Lower leg skin (tissue), 4 donors: Measurements from ENCODE around the gene FECH. TPM values are rescaled to one million over a fixed set of nuclear protein-coding genes. Genes with fewer than 3 reads are reported as not detected.

Experiments
- DNase-seq, 2 donors: peaks; one replicate each; pipeline ENCODE4 v3.0.0-alpha.2; 2019; ENCODE audit warnings: low spot score in 2 of 2
- H3K4me3 ChIP-seq: fragments of 200-600 bp; sonication (generic); 2 replicates; pipeline ENCODE4 v1.5.1; 2017; ENCODE audit warnings: mild to moderate bottlenecking, low read depth; ENCODE audit not compliant: poor library complexity, severe bottlenecking
- POLR2A ChIP-seq, 2 donors: fragments of 450-650 bp; IDR thresholded peaks; one replicate each; pipeline ENCODE4 v1.6.1; 2016 to 2017; ENCODE audit warnings: antibody characterized with exemption in 2 of 2, mild to moderate bottlenecking in 1 of 2, moderate library complexity in 1 of 2
- WGBS, 2 donors: methylation state at CpG; one replicate each; pipeline ENCODE4 v1.1.5; 2018; 5-methylcytosine and 5-hydroxymethylcytosine counted together
- intact Hi-C: fragments of 100-400 bp; cut with DNase I; formaldehyde crosslinking; loops from one replicate; pipeline ENCODE4 v1.15.0; 2023; ENCODE audit warnings: low total_unique reads
- total RNA-seq, 4 donors: library from RNA; depleted of rRNA; stranded (reverse); fragments of >200 nt; gene quantifications; one replicate each; pipeline ENCODE4 v1.1.0, GENCODE V29; 2016
- TF ChIP-seq, protein P1 (sequence below), 3 donors: fragments of 450-650 bp; IDR thresholded peaks; one replicate each; pipeline ENCODE4 v1.5.1; 2016; ENCODE audit warnings: antibody characterized with exemption in 3 of 3, mild to moderate bottlenecking in 3 of 3, moderate library complexity in 2 of 3

Gene FECH
- total RNA-seq, 4 donors from 2014 or later: 22.8 to 75.4 (median 43.6) TPM

DNA sequence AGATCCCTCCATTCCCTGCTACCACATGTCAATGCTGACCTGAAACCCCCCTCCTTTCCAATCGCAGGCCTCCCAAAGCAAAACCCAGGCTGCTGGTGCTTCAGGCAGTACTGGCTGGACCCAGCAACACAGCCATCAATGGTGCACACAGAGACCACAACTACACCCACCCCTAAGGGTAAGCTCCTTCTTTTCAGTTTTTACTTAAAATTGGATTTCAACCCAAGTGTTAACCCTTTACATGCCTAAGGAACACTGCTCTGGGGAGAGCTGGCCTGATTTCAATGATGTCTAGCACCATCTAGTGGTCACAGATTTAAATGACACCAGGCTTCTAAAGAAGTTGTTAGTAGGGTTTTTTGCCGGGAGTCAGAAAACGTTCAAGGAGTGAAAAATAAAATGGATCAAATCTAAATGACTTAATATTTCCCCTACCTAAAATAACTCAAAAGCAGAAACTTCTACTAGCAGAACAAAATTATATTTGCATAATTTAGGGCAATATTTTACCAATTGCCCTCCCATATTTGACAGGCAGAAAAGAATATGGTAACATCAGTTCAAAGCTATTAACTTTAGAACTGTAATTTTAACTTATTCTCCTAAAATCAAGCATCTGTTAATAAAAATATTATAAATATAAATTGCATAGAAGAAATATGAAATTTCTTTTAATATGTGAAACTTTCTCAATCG lies 24.6 kb downstream of the FECH start:
- intact Hi-C loops: loop anchor here (10.0 kb wide), 1 partner anchor 807 kb away; no protein-coding TSS in a partner anchor
- DNase-seq: no peak
- WGBS, 2 donors: 33 to 41% methylated on average over 4 of the region's 4 CpGs
- no peak overlapping the region for H3K4me3 ChIP-seq
- TF ChIP-seq, protein P1, sequence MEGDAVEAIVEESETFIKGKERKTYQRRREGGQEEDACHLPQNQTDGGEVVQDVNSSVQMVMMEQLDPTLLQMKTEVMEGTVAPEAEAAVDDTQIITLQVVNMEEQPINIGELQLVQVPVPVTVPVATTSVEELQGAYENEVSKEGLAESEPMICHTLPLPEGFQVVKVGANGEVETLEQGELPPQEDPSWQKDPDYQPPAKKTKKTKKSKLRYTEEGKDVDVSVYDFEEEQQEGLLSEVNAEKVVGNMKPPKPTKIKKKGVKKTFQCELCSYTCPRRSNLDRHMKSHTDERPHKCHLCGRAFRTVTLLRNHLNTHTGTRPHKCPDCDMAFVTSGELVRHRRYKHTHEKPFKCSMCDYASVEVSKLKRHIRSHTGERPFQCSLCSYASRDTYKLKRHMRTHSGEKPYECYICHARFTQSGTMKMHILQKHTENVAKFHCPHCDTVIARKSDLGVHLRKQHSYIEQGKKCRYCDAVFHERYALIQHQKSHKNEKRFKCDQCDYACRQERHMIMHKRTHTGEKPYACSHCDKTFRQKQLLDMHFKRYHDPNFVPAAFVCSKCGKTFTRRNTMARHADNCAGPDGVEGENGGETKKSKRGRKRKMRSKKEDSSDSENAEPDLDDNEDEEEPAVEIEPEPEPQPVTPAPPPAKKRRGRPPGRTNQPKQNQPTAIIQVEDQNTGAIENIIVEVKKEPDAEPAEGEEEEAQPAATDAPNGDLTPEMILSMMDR (IDR thresholded peaks at IDR 0.05): peak in 1 of 3 donors; percentile 28
- TF ChIP-seq POLR2A (IDR thresholded peaks at IDR 0.05): no peak

DNA sequence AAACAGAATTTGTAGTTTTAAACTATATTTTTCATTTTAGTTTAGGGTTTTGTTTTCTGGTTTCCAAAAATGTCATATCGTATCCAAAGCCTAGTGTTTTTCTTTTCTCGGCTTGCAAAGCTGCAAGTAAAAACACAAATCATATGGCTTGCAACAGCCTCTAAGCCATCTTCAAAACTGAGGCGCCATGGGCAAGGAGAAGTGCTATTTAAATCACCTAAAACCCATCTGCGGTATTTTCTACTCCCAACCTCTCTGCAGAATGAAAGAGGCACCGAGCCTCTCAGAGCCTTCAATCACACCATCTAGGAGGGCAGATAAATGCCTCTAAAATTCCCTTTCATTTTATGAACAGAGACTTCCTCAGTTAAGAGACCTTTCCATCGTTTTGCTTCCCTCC lies 25.2 kb downstream of the FECH start:
- H3K4me3 ChIP-seq: no peak overlapping the region
- TF ChIP-seq, protein P1 (IDR thresholded peaks at IDR 0.05): no peak
- no peak for TF ChIP-seq POLR2A (IDR thresholded peaks at IDR 0.05)
- intact Hi-C loops: loop anchor here (10.0 kb wide), 1 partner anchor 806 kb away; no protein-coding TSS in a partner anchor
- DNase-seq: no peak
- WGBS, 2 donors: 92 to 94% methylated on average over 6 of the region's 6 CpGs

GRCh38 chr18:57559314-57559713 lies 27.2 kb downstream of the FECH start:
- WGBS, 2 donors: 54 to 74% methylated on average over 6 of the region's 6 CpGs
- no peak overlapping the region for H3K4me3 ChIP-seq
- intact Hi-C loops: no loop called here
- TF ChIP-seq, protein P1 (IDR thresholded peaks at IDR 0.05): no peak
- no peak for TF ChIP-seq POLR2A (IDR thresholded peaks at IDR 0.05)
- DNase-seq: no peak

GRCh38 chr18:57555134-57555533 lies 31.4 kb downstream of the FECH start:
- no peak for DNase-seq
- no peak overlapping the region for H3K4me3 ChIP-seq
- WGBS, 2 donors: 91 to 92% methylated on average over 2 of the region's 2 CpGs
- intact Hi-C loops: no loop called here
- TF ChIP-seq, protein P1 (IDR thresholded peaks at IDR 0.05): no peak
- no peak for TF ChIP-seq POLR2A (IDR thresholded peaks at IDR 0.05)

GRCh38 chr18:57550510-57550909 lies 36.0 kb downstream of the FECH start:
- WGBS, 2 donors: 85 to 90% methylated on average over 10 of the region's 10 CpGs
- no peak overlapping the region for H3K4me3 ChIP-seq
- TF ChIP-seq POLR2A (IDR thresholded peaks at IDR 0.05): no peak
- TF ChIP-seq, protein P1 (IDR thresholded peaks at IDR 0.05): no peak
- intact Hi-C loops: no loop called here
- DNase-seq: no peak

GRCh38 chr18:57547260-57547659 lies 39.2 kb downstream of the FECH start:
- no peak for DNase-seq
- intact Hi-C loops: no loop called here
- TF ChIP-seq POLR2A (IDR thresholded peaks at IDR 0.05): no peak
- TF ChIP-seq, protein P1 (IDR thresholded peaks at IDR 0.05): no peak
- 75 to 78% methylated on average over 4 of the region's 4 CpGs for WGBS, 2 donors
- H3K4me3 ChIP-seq: no peak overlapping the region
